ENCODE data around the gene CFAP53.

The CFAP53 gene

DNA sequence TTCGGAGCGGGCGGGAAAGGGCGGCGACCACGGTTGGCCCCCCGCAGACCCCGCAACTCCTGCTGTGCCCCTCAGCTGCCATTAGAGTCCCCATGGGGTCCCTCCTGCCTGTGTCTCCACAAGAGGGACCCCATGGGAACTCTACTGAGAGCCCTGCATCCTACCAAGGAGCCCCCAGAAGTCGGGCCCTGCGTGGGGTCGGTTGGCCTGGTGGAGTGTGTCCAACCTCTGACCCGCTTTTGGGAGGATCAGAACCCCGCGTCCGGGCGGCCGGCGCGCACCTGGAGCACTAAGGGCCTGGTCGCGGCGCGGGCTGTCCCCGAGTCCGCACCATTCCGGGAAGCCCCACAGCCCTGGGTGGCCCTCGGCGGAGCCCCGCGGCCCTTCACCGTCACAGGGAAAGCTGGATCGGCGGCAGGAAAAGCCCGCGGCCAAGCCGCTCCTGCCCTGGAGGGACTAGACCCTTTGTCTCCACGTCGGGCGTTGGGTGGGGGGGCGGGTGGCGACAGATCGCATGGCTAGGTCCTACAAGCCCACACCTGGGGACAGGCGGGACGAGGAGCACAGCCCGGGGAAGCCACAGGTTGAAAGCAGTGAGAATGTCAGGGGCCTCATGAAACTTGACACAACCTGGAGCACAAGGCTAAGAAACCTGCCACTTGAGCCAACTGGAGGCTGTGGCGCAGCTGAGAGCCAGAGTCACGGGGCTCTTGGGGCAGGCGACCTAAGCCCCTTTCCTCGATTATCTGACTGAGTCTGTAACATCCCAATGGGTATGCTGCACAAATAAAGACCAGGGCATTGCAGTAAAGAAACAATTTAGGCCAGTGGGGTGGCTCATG lies 32.4 kb upstream of the CFAP53 start:
- Histone ChIP-seq H3K9ac (ENCODE audit: low read length) (no peak overlapping the region; the same call in 1 of the 2 replicates), H2AFZ (ENCODE audit: low read length) (no peak overlapping the region), H3K4me2 (ENCODE audit: low read depth, low read length) (peak overlapping the region; percentile 78; the same call in 1 of the 2 replicates), H3K27me3 (replicated peaks; ENCODE audit: insufficient read depth, low read length) (no peaks in the 10 kb centered on the region), H3F3A (ENCODE audit: insufficient read depth, low read length) (no peaks in the 10 kb centered on the region), H4K20me1 (ENCODE audit: insufficient read depth, low read length) (no peaks in the 10 kb centered on the region), H3K4me1 (ENCODE audit: low read length) (no peaks in the 10 kb centered on the region), H3K27ac (ENCODE audit: low read length) (no peak overlapping the region), H3K9me2 (replicated peaks; ENCODE audit: insufficient read depth, low read length) (no peaks in the 10 kb centered on the region), H3K36me3 (replicated peaks; ENCODE audit: insufficient read depth, low read length) (no peaks in the 10 kb centered on the region), H3K4me3 (ENCODE audit: low read length) (peak overlapping the region; percentile 49), H3K79me2 (ENCODE audit: low read length) (no peaks in the 10 kb centered on the region), H3K9me3 (replicated peaks; ENCODE audit: insufficient read depth, low read length) (no peaks in the 10 kb centered on the region)
- TF ChIP-seq, protein P1, sequence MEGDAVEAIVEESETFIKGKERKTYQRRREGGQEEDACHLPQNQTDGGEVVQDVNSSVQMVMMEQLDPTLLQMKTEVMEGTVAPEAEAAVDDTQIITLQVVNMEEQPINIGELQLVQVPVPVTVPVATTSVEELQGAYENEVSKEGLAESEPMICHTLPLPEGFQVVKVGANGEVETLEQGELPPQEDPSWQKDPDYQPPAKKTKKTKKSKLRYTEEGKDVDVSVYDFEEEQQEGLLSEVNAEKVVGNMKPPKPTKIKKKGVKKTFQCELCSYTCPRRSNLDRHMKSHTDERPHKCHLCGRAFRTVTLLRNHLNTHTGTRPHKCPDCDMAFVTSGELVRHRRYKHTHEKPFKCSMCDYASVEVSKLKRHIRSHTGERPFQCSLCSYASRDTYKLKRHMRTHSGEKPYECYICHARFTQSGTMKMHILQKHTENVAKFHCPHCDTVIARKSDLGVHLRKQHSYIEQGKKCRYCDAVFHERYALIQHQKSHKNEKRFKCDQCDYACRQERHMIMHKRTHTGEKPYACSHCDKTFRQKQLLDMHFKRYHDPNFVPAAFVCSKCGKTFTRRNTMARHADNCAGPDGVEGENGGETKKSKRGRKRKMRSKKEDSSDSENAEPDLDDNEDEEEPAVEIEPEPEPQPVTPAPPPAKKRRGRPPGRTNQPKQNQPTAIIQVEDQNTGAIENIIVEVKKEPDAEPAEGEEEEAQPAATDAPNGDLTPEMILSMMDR (IDR thresholded peaks at IDR 0.05; ENCODE audit: low read length), result no peak
- no peak for TF ChIP-seq EZH2 (optimal IDR thresholded peaks at IDR 0.05; ENCODE audit: low read depth, low read length)
- TF ChIP-seq EZH2phosphoT487 (IDR thresholded peaks at IDR 0.05; ENCODE audit: low read length), result no peak
- DNase-seq, result no peak

DNA sequence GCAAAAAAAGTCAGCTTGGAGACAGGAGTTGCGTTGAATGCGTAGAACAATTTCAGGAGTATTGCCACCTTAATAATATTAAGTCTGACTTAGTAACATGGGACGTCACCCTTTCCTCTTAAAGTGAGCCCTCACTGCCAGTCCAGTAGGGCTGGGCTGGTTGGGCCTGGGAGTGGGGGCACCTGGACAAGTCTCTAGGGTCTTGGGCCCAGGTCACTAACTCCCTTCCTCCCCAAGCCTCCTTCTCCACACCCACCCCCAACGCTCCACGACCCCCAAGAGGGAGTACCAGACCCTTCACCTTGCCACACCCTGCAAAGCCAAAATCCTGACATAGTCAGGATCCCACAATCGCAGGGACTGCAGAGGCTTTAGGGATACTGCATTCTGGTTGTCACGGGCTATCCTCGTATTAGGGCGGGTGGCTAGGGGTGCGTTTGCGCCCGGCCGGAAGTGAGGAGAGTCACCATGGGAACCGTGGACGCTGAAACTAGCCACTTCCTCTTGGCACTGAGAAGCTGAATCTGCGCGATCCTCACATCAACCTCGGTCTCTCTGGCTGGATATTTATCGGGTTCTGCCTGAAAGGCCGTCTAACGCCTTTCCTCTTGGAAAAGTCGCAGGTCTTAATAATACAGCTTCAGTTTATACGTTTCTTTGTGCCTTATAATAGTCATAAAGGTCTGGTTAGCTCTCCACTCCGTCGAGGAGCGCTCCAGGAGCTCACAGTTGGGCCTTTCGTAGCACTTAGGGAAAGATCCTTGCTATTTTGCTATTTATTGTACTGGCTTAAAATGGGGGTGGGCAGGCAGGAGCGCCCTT lies 31.5 kb upstream of the CFAP53 start:
- Histone ChIP-seq H3K4me3 (ENCODE audit: low read length) (peak overlapping the region; percentile 49), H2AFZ (ENCODE audit: low read length) (peak overlapping the region; percentile 80), H3K9me2 (replicated peaks; ENCODE audit: insufficient read depth, low read length) (no peaks in the 10 kb centered on the region), H3F3A (ENCODE audit: insufficient read depth, low read length) (no peaks in the 10 kb centered on the region), H3K4me2 (ENCODE audit: low read depth, low read length) (peak overlapping the region; percentile 78), H3K9me3 (replicated peaks; ENCODE audit: insufficient read depth, low read length) (no peaks in the 10 kb centered on the region), H3K4me1 (ENCODE audit: low read length) (no peaks in the 10 kb centered on the region), H4K20me1 (ENCODE audit: insufficient read depth, low read length) (no peaks in the 10 kb centered on the region), H3K79me2 (ENCODE audit: low read length) (no peaks in the 10 kb centered on the region), H3K9ac (ENCODE audit: low read length) (peak overlapping the region; percentile 8; the same call in 1 of the 2 replicates), H3K36me3 (replicated peaks; ENCODE audit: insufficient read depth, low read length) (no peaks in the 10 kb centered on the region), H3K27me3 (replicated peaks; ENCODE audit: insufficient read depth, low read length) (no peaks in the 10 kb centered on the region), H3K27ac (ENCODE audit: low read length) (no peak overlapping the region)
- peak; percentile 89 for DNase-seq
- no peak for TF ChIP-seq EZH2phosphoT487 (IDR thresholded peaks at IDR 0.05; ENCODE audit: low read length)
- TF ChIP-seq, protein P1 (IDR thresholded peaks at IDR 0.05; ENCODE audit: low read length), result no peak
- TF ChIP-seq EZH2 (optimal IDR thresholded peaks at IDR 0.05; ENCODE audit: low read depth, low read length), result no peak

DNA sequence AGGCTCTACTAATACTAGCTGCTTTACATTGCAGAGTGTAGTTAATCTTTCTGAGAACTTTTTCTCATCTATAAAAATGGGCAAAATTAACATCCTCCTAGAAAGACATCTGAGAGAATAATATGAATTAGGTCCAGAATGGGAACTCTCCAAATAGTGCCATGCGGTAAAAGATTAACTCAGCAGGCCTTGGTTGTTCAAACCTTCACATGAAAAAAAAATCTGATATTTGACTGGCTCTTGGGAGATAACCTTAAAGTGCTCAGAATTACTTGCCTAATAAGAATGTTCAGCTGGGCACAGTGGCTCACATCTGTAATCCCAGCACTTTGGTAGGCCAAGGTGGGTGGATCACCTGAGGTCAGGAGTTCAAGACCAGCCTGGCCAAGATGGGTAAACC lies 26.7 kb upstream of the CFAP53 start:
- no peaks in the 10 kb centered on the region for H3K27me3 ChIP-seq (replicated peaks; ENCODE audit: insufficient read depth, low read length)
- DNase-seq, result no peak
- H3K9ac ChIP-seq (ENCODE audit: low read length), result no peak overlapping the region
- no peaks in the 10 kb centered on the region for H3F3A ChIP-seq (ENCODE audit: insufficient read depth, low read length)
- H3K27ac ChIP-seq (ENCODE audit: low read length), result no peak overlapping the region
- no peak overlapping the region for H3K4me2 ChIP-seq (ENCODE audit: low read depth, low read length)
- H3K9me2 ChIP-seq (replicated peaks; ENCODE audit: insufficient read depth, low read length), result no peaks in the 10 kb centered on the region
- H4K20me1 ChIP-seq (ENCODE audit: insufficient read depth, low read length), result no peaks in the 10 kb centered on the region
- H3K4me3 ChIP-seq (ENCODE audit: low read length), result no peak overlapping the region
- no peaks in the 10 kb centered on the region for H3K4me1 ChIP-seq (ENCODE audit: low read length)
- no peak overlapping the region for H2AFZ ChIP-seq (ENCODE audit: low read length)
- no peaks in the 10 kb centered on the region for H3K36me3 ChIP-seq (replicated peaks; ENCODE audit: insufficient read depth, low read length)
- H3K79me2 ChIP-seq (ENCODE audit: low read length), result no peaks in the 10 kb centered on the region
- H3K9me3 ChIP-seq (replicated peaks; ENCODE audit: insufficient read depth, low read length), result no peaks in the 10 kb centered on the region
- TF ChIP-seq EZH2phosphoT487 (IDR thresholded peaks at IDR 0.05; ENCODE audit: low read length), result no peak
